ENCODE measurements around the gene NPM3.

DNA sequence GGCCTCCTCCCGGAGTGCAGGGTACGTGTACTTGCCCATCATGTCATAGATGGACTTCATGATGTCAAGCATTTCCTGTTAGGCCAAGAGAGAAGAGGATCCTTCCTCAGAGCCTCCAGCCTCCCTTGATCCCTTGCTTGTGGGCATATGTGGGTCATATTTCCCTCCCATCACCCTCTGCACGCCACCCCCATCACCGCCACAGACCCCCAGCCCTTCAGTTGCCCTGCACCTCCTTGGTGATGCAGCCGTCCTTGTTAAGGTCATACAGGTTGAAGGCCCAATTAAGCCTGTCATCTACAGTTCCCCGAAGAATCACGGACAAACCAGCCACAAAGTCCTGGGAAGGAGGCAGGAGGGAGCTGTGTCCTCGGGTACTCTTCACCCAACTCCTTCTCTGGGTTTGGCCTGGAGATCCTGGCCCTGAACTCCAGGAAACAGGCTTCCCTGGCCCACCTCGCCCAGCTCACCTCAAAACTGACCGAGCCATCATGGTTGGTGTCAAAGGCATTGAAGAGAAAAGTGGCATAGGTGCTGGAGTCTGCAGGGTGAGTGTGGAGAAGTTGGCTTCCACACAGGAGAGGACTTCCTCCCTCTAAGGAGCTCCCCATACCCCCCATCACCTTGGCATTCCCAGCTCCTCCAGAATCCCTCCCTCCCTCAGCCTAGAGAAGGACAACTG, 44.8 kb upstream of the NPM3 start:
- TF ChIP-seq EP300 (IDR thresholded peaks at IDR 0.05; ENCODE audit: borderline replicate concordance in 1 of 2, low read depth in 2 of 2, low read length in 2 of 2): no peak
- TF ChIP-seq, protein P1, sequence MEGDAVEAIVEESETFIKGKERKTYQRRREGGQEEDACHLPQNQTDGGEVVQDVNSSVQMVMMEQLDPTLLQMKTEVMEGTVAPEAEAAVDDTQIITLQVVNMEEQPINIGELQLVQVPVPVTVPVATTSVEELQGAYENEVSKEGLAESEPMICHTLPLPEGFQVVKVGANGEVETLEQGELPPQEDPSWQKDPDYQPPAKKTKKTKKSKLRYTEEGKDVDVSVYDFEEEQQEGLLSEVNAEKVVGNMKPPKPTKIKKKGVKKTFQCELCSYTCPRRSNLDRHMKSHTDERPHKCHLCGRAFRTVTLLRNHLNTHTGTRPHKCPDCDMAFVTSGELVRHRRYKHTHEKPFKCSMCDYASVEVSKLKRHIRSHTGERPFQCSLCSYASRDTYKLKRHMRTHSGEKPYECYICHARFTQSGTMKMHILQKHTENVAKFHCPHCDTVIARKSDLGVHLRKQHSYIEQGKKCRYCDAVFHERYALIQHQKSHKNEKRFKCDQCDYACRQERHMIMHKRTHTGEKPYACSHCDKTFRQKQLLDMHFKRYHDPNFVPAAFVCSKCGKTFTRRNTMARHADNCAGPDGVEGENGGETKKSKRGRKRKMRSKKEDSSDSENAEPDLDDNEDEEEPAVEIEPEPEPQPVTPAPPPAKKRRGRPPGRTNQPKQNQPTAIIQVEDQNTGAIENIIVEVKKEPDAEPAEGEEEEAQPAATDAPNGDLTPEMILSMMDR (IDR thresholded peaks at IDR 0.05; ENCODE audit: control extremely low read depth in 1 of 3, insufficient read depth in 1 of 3, low read depth in 1 of 3, low read length in 3 of 3): no peak
- no peak for TF ChIP-seq SRF (IDR thresholded peaks at IDR 0.05; ENCODE audit: low read depth, low read length)
- no peak for TF ChIP-seq POLR2AphosphoS5 (IDR thresholded peaks at IDR 0.05; ENCODE audit: low read depth, low read length)
- TF ChIP-seq EZH2 (IDR thresholded peaks at IDR 0.05; ENCODE audit: low read depth, low read length, severe bottlenecking): no peak
- TF ChIP-seq SP1 (IDR thresholded peaks at IDR 0.05; ENCODE audit: low read depth, low read length): no peak
- TF ChIP-seq, protein P2, sequence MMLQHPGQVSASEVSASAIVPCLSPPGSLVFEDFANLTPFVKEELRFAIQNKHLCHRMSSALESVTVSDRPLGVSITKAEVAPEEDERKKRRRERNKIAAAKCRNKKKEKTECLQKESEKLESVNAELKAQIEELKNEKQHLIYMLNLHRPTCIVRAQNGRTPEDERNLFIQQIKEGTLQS (IDR thresholded peaks at IDR 0.05; ENCODE audit: insufficient read depth, low read depth, low read length): no peak
- TF ChIP-seq, protein P3, sequence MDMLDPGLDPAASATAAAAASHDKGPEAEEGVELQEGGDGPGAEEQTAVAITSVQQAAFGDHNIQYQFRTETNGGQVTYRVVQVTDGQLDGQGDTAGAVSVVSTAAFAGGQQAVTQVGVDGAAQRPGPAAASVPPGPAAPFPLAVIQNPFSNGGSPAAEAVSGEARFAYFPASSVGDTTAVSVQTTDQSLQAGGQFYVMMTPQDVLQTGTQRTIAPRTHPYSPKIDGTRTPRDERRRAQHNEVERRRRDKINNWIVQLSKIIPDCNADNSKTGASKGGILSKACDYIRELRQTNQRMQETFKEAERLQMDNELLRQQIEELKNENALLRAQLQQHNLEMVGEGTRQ (IDR thresholded peaks at IDR 0.05; ENCODE audit: low read length): no peak
- TF ChIP-seq RFX5 (IDR thresholded peaks at IDR 0.05; ENCODE audit: borderline replicate concordance, low read depth, low read length): no peak
- TF ChIP-seq TEAD4 (IDR thresholded peaks at IDR 0.05; ENCODE audit: low read depth, low read length): no peak
- no peak for TF ChIP-seq TAF1 (IDR thresholded peaks at IDR 0.05; ENCODE audit: low read depth, low read length)

Data from H1 (cell line).